Right atrium auricular region (tissue), 2 donors: ENCODE data around the gene ACAT2. TPM values are rescaled to one million over a fixed set of nuclear protein-coding genes. Genes with fewer than 3 reads are reported as not detected.
A peak's percentile ranks its signal among the peaks of the same experiment; 100 is the strongest.
"Not testable (repeated sequence)": the region's sequence is repeated elsewhere in the genome, so short reads cannot be mapped to it uniquely, and the experiment has no call there.

ENCODE experiments used
- DNase-seq: peaks from one replicate; pipeline ENCODE4 v3.0.0-alpha.2; 2019; ENCODE audit warnings: low spot score
- H3K27ac ChIP-seq, 2 donors: fragments of 200-600 bp; sonication (generic); 1 replicate in 1 of 2; 2 replicates in 1 of 2; pipeline ENCODE4 v1.5.1; 2016 to 2019
- H3K27me3 ChIP-seq, 2 donors: fragments of 200-600 bp; sonication (generic); one replicate each; pipeline versions ENCODE4 v1.5.1 to v1.6.0; 2017 to 2019
- H3K36me3 ChIP-seq: fragments of 200-600 bp; sonication (generic); one replicate; pipeline ENCODE4 v1.5.1; 2016
- H3K4me1 ChIP-seq, 2 donors: fragments of 200-600 bp; sonication (generic); one replicate each; pipeline versions ENCODE4 v1.5.1 to v1.6.0; 2017 to 2019
- H3K4me3 ChIP-seq, 2 donors: fragments of 200-600 bp; sonication (generic); 1 replicate in 1 of 2; 2 replicates in 1 of 2; pipeline ENCODE4 v1.5.1; 2017 to 2019; ENCODE audit warnings: mild to moderate bottlenecking in 1 of 2, moderate library complexity in 1 of 2
- H3K9me3 ChIP-seq, 2 donors: fragments of 200-600 bp; sonication (generic); one replicate each; pipeline ENCODE4 v1.5.1; 2019
- total RNA-seq, 2 donors: library from RNA; depleted of rRNA; stranded (reverse); fragments of >200 nt; gene quantifications; one replicate each; pipeline ENCODE4 v1.1.0, GENCODE V29; 2016
- TF ChIP-seq, protein P1 (sequence below), 2 donors: fragments of 200-600 bp; sonication (generic); IDR thresholded peaks; one replicate each; pipeline ENCODE4 v1.5.1; 2019; ENCODE audit warnings: antibody characterized with exemption in 2 of 2

The ACAT2 gene
- total RNA-seq, 2 donors from 2014 or later = 1.5 to 1.6 TPM

DNA sequence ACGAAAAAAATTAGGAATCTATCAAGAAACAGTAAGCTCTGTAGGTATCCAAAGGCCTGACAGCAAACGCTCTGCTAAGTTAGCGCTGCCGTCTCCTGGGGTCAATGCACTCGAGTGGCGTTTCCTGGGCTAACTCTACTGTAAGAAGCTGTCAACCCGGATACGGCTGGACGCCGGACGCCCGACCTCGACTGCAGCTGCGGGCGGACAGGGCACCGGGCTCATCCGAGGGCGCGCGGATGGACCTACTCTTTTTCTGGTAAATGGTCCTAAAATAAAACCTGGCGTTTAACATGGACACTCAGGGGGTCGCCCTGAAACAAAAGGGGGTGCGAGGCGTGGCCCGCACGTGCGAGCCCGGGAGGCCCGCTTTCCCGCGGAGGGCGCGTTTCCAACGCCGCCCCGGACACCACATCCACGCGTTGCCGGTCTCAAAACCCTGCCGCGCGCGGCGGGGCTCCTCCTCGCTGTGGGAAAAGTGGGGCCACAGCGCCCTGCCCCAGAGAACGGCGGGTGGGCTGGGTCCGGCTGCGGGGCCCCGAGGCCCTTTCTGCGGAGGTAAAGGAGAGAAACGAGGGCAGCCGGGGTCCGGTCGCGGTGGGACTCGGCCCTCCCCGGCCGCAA is 27.0 kb downstream of the ACAT2 start:
- peak overlapping the region; percentile 99 for H3K27ac ChIP-seq
- peaks cover 53% of the 10 kb centered on the region for H3K36me3 ChIP-seq
- no peaks in the 10 kb centered on the region for H3K9me3 ChIP-seq
- DNase-seq = peak; percentile 60
- H3K4me1 ChIP-seq = peaks cover 0 to 48% of the 10 kb centered on the region in 2 donors
- H3K4me3 ChIP-seq = peak overlapping the region; percentile 92 to 99
- no peaks in the 10 kb centered on the region for H3K27me3 ChIP-seq
- TF ChIP-seq, protein P1, sequence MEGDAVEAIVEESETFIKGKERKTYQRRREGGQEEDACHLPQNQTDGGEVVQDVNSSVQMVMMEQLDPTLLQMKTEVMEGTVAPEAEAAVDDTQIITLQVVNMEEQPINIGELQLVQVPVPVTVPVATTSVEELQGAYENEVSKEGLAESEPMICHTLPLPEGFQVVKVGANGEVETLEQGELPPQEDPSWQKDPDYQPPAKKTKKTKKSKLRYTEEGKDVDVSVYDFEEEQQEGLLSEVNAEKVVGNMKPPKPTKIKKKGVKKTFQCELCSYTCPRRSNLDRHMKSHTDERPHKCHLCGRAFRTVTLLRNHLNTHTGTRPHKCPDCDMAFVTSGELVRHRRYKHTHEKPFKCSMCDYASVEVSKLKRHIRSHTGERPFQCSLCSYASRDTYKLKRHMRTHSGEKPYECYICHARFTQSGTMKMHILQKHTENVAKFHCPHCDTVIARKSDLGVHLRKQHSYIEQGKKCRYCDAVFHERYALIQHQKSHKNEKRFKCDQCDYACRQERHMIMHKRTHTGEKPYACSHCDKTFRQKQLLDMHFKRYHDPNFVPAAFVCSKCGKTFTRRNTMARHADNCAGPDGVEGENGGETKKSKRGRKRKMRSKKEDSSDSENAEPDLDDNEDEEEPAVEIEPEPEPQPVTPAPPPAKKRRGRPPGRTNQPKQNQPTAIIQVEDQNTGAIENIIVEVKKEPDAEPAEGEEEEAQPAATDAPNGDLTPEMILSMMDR (IDR thresholded peaks at IDR 0.05) = no peak

DNA sequence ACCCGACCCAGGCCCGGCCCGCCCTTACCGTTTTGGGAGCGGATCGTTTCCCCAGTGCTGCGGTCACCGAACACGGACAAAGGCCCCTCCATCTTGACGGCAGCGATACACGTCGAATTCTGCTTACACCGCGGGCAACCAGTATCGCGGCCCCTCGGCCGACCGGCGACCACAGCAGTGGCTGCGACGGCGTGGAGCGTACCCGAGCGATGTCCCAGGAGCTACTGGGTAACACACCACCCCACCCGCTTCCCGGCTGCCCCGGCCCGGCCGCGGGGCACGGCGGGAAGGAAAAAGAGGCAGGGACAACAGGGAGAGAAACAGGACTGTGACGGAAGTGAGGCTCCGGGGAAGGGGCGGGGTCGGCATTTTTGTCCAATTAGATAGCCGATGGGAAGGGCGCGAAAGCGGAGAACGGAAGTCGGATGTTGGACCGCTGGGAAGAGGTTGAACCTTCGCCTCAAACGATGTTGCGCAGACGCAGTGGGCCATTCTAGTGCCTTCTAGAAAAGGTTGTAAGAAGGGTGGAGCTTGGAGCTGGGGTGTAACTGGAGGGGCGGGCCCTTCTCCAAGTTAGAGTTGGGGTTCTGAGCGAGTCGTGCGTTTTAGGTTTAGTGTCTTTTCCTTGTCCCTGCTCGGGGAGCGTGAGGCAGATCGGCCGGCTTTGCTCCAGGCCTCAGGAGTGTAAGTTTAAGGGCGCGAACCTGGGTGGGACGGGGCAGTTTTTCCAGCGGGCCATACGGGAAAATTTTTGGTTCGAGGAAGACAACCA is 27.7 kb downstream of the ACAT2 start, which contains the start of gene TCP1:
TCP1 (minus strand) TSS at position 226 of the 772 bp plus-strand sequence; CDS start at position 92, 134 bp downstream.
- Histone ChIP-seq H3K27me3 (no peaks in the 10 kb centered on the region), H3K36me3 (peaks cover 46% of the 10 kb centered on the region), H3K9me3 (no peaks in the 10 kb centered on the region), H3K27ac (peak within 1 kb of the TSS; percentile 99), H3K4me1 (peaks cover 0 to 48% of the 10 kb centered on the region in 2 donors), H3K4me3 (peak within 1 kb of the TSS; percentile 92 to 99)
- peak; percentile 100 for DNase-seq
- TF ChIP-seq, protein P1 (IDR thresholded peaks at IDR 0.05) = no peak

DNA sequence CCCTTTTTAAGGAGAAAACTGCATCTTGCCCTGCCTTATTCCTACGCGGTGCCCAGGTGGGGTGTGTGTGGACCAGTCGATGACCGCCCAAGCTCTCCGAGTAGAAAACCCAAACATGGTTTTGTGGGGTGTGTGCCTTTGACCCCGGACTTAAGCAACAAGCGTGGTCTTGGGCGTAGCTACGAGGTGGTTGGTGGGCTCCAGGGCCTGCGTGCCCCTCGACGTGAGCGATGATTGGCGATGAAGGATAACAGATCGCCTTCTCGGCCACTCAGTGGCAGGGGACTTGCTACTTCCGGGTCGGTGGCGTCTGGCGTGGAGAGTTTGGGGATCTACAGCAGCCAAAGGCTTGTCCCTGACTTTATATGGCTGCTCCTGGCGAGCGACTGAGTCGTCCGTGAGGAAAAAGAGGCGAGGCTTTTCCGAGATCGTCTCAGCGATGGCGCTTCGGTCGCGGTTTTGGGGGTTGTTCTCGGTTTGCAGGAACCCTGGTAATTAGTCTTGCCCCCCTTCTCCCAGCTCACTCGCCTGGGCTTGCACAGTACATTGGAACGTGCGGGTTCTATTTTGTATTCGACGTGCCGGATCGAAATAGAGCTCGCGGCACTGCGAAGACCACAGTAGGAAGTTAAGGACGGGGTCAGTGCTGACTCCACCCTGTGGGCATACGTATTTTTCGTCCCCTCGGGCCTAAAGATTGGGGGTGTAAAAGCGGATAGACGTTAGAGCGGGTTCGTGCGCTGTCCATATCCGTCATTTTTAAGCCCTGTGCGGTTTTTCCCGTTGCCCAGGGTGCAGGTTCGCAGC is 28.5 kb downstream of the ACAT2 start, which contains the start of gene MRPL18:
MRPL18 (plus strand) TSS at position 319 of the 807 bp plus-strand sequence; CDS start at position 440, 121 bp downstream.
- Histone ChIP-seq H3K36me3 (peaks cover 38% of the 10 kb centered on the region), H3K27ac (peak within 1 kb of the TSS; percentile 99), H3K4me1 (peaks cover 0 to 48% of the 10 kb centered on the region in 2 donors), H3K27me3 (no peaks in the 10 kb centered on the region), H3K9me3 (no peaks in the 10 kb centered on the region), H3K4me3 (peak within 1 kb of the TSS; percentile 92 to 99)
- peak; percentile 98 for DNase-seq
- TF ChIP-seq, protein P1 (IDR thresholded peaks at IDR 0.05) = no peak

DNA sequence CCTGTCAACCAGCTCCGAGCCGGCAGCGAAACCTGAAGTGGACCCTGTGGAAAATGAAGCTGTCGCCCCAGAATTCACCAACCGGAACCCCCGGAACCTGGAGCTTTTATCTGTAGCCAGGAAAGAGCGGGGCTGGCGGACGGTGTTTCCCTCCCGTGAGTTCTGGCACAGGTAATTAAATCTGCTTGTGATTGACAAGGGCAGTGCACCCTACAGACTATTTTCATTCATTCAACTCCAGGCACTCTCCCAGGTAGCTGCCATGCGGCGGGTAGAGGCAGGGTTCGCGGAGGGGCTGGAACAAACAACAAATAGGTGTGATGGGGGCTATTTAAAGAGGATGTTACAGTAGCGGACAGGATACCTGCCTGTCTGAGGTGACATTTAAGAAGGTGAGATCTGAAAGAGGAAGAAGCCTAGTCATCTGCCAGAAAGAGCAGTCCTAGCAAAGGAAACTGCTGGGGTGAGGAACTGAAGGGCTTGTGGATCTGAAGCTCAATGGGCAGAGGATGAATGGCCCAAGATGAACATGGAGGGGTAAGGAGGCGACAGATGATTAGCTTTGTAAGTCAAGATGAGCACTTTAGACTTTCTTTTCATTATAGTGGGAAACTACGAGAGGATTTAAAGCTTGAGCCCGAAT is 29.2 kb downstream of the ACAT2 start:
- DNase-seq = no peak
- Histone ChIP-seq H3K4me1 (peaks cover 0 to 47% of the 10 kb centered on the region in 2 donors), H3K36me3 (peaks cover 37% of the 10 kb centered on the region)

DNA sequence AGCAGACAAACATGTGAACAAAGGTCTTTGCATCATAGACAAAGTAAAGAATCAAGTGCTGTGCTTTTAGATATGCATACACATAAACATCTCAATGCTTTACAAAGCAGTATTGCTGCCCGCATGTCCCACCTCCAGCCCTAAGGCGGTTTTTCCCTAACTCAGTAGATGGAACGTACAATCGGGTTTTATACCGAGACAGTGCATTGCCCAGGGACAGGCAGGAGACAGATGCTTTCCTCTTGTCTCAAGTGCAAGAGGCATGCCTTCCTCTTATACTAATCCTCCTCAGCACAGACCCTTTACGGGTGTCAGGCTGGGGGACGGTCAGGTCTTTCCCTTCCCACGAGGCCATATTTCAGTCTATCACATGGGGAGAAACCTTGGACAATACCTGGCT is 33.1 kb downstream of the ACAT2 start:
- Histone ChIP-seq H3K4me1 (peaks cover 0 to 22% of the 10 kb centered on the region in 2 donors), H3K36me3 (peaks cover 50% of the 10 kb centered on the region)
- DNase-seq, H3K27me3 ChIP-seq, H3K4me3 ChIP-seq, H3K9me3 ChIP-seq, H3K27ac ChIP-seq: not testable (repeated sequence)

More for the DNA sequence above, 29.2 kb downstream of the ACAT2 start:
- H3K9me3 ChIP-seq = no peaks in the 10 kb centered on the region
- peak overlapping the region; percentile 92 to 99 for H3K4me3 ChIP-seq
- TF ChIP-seq, protein P1 (IDR thresholded peaks at IDR 0.05) = no peak
- H3K27me3 ChIP-seq = no peaks in the 10 kb centered on the region
- peak overlapping the region; percentile 99 for H3K27ac ChIP-seq
